ENCODE results near the gene PPFIA1.

Gene PPFIA1

DNA sequence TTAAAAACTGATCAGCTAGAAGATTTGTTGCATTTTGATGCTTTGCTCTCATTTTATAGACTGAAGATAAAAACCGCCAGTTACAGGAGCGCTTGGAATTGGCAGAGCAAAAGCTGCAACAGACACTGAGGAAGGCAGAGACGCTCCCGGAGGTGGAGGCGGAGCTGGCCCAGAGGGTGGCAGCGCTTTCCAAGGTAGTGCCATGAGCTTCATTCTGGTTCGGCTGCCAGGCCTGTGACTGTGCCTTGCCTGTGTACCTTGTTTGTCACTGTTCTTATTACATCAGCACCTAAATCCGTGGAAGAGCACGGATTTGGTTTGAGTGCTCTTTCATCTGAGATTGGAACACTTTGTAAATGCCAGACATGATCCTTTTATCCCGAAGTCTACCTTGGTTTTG is 61.4 kb downstream of the PPFIA1 start:
- POLR2A ChIA-PET (ENCODE audit: low non-redundant PET), result no interaction called here
- H3K27ac ChIP-seq, result no peak overlapping the region
- DNase-seq (ENCODE audit: low spot score), result no peak
- CTCF ChIA-PET, result no interaction called here
- no peak for TF ChIP-seq CTCF (conservative IDR thresholded peaks at IDR 0.05; ENCODE audit: low read depth)

- ChIA-PET CTCF (no interaction called here), POLR2A (ENCODE audit: low non-redundant PET) (no interaction called here)
- H3K27ac ChIP-seq, result no peak overlapping the region
- no peak for DNase-seq (ENCODE audit: low spot score)
- no peak for TF ChIP-seq CTCF (conservative IDR thresholded peaks at IDR 0.05; ENCODE audit: low read depth)
Measured at GRCh38 chr11:70332567-70332966, 62.1 kb downstream of the PPFIA1 start.

DNA sequence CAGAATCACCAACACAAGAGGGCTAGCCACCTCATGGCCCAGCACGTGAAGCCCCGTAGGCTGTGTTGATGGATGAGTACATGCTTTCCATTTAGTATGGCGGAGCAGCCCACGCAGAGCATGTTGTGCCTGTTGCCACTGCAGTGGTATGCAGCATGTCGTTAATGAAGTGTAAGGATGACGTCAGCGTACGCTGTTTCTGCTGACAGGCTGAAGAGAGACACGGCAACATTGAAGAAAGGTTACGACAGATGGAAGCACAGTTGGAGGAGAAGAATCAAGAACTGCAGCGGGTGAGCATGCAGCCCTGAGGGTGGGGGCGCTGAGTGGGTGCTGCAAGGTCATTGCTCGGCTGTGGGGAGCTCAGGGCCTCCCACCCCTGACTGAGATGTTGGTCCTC is 62.8 kb downstream of the PPFIA1 start:
- no peak for DNase-seq (ENCODE audit: low spot score)
- H3K27ac ChIP-seq, result no peak overlapping the region
- ChIA-PET CTCF (no interaction called here), POLR2A (ENCODE audit: low non-redundant PET) (no interaction called here)
- no peak for TF ChIP-seq CTCF (conservative IDR thresholded peaks at IDR 0.05; ENCODE audit: low read depth)

- CTCF ChIA-PET, result interaction anchor here (1.0 kb wide), 1 partner anchor 12 kb away, joined by 3 read pairs; no protein-coding TSS in a partner anchor
- POLR2A ChIA-PET (ENCODE audit: low non-redundant PET), result no interaction called here
- DNase-seq (ENCODE audit: low spot score), result no peak
- no peak for TF ChIP-seq CTCF (conservative IDR thresholded peaks at IDR 0.05; ENCODE audit: low read depth)
- no peak overlapping the region for H3K27ac ChIP-seq
Measured at GRCh38 chr11:70334351-70334995, 64.0 kb downstream of the PPFIA1 start.

GRCh38 chr11:70335511-70335910 is 65.0 kb downstream of the PPFIA1 start:
- ChIA-PET POLR2A (ENCODE audit: low non-redundant PET) (no interaction called here), CTCF (no interaction called here)
- DNase-seq (ENCODE audit: low spot score), result no peak
- no peak overlapping the region for H3K27ac ChIP-seq
- TF ChIP-seq CTCF (conservative IDR thresholded peaks at IDR 0.05; ENCODE audit: low read depth), result no peak

DNA sequence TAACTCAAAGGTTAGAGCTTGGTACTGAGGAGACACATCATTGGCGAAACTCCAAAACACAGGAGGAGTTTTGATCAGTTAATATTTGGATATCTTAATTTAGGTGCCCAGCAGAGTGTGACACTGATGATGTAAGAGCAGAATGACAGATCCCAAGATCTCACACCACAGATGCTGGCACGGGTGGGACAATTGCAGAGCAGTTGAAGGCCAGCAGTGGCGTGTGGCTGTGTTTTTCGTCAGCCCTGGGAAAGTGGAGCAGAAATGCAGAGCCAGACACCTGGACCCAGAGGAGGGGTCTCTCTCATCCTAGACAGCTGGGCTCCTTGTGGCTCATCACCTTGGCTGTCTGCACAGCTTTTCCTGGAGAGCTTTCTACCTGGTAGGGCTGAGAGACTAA is 68.1 kb downstream of the PPFIA1 start:
- no peak for TF ChIP-seq CTCF (conservative IDR thresholded peaks at IDR 0.05; ENCODE audit: low read depth)
- DNase-seq (ENCODE audit: low spot score), result no peak
- ChIA-PET CTCF (no interaction called here), POLR2A (ENCODE audit: low non-redundant PET) (no interaction called here)
- H3K27ac ChIP-seq, result no peak overlapping the region

DNA sequence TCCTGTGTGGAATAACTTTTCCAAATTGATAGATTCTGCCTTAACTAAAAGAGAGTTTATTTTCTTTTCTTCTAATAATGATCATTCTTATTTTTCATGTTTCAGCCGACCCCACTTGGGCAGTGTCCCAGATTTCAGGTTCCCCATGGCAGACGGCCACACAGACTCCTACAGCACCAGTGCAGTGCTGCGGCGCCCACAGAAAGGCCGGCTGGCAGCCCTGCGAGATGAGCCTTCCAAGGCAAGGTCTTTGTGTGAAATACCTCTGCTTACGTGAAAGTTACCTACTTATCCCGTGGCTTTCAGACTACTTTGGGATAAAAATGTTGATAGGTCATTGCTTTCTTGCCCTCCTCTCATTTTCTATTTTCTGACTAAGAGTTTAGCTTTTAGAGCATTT is 68.6 kb downstream of the PPFIA1 start:
- DNase-seq (ENCODE audit: low spot score), result no peak
- POLR2A ChIA-PET (ENCODE audit: low non-redundant PET), result no interaction called here

More for the DNA sequence above, 68.6 kb downstream of the PPFIA1 start:
- TF ChIP-seq CTCF (conservative IDR thresholded peaks at IDR 0.05; ENCODE audit: low read depth), result no peak
- CTCF ChIA-PET, result no interaction called here
- H3K27ac ChIP-seq, result no peak overlapping the region

All from RWPE1 (cell line).